ENCODE data around the gene ATMIN.

- TF ChIP-seq CTCF (IDR thresholded peaks at IDR 0.05; ENCODE audit: borderline replicate concordance, extremely low read depth, low read length, poor library complexity, severe bottlenecking): no peak
- TF ChIP-seq EZH2 (IDR thresholded peaks at IDR 0.05; ENCODE audit: borderline replicate concordance, low read depth, low read length, severe bottlenecking): no peak
Observed at GRCh38 chr16:81001330-81001729, 34.3 kb upstream of the ATMIN start.
